NCI-H1930 (cell line): ENCODE data around the gene IGFL1.
"Not testable (repeated sequence)": the region's sequence is repeated elsewhere in the genome, so short reads cannot be mapped to it uniquely, and the experiment has no call there.

Experiments
- DNase-seq, 2 experiments: peaks; one replicate each; lab custom pipeline; 2025; lab: John Stamatoyannopoulos, UW

Gene IGFL1

GRCh38 chr19:46225558-46226004 lies 4.0 kb upstream of the IGFL1 start:
- no peak for DNase-seq

DNA sequence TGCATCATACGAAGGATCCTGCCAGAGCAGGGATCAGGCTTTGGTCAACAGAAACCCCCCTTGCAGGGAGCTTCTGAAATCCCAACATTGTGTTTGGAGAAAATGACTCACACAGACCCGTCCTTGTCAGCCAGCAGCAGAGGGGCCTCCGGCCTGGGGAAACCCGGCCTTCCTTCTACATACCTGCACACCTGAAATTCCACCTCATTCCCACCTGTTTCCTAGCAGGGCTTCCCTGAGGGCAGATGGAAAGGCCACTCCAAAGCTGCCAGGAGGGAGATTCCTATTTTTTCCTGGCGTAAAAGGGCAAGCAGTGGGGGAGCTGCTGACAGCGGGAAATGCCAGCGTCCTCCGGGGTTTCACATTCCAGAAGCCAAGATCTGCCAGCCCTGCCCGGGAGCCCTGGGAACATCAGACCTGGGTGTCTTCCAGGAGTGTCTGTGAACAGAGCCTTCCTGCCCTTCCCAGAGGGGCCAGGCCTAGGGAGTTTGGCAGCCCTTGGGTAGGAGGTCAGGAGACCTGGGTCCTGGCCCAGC lies 3.0 kb upstream of the IGFL1 start:
- no peak for DNase-seq

DNA sequence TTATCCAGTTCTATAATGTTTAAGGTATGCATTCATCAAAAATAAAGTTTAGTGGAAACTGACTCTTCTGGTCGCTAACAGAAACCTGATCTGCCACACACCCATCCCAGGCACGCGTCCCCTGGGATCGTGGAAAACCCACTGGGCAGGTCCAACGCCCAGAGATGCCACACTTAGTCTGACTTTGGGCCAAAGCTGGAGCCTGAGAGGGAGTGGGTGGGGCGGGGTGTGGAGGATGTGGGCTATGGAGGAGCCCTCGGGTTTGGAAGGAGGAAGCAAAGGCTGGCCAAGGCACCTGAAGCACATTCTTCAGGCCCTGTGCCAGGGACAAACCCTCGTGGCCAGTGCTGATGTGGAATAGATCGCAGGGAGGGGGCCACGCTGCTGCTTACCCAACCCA lies 2.5 kb downstream of the IGFL1 start:
- DNase-seq = no peak

DNA sequence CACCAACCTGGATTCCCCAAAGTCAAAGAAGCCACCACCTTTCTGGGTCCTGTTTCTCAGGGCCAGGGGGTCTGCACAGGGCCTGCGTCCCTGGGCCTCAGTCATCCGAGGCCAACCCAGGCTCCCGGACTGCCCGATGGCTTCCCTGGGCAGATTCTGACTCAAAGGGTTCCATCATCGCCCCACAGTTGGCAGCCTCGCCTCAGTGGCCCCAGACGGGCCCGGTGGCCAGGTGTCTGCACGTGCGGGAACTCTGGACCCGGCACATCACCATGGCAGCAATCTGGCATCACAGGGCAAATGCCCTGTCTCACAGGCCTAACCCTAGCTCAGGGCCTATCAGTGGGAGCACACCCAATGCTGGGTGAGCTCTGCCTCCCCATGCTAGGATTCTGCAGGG lies 2.9 kb downstream of the IGFL1 start:
- DNase-seq = no peak

DNA sequence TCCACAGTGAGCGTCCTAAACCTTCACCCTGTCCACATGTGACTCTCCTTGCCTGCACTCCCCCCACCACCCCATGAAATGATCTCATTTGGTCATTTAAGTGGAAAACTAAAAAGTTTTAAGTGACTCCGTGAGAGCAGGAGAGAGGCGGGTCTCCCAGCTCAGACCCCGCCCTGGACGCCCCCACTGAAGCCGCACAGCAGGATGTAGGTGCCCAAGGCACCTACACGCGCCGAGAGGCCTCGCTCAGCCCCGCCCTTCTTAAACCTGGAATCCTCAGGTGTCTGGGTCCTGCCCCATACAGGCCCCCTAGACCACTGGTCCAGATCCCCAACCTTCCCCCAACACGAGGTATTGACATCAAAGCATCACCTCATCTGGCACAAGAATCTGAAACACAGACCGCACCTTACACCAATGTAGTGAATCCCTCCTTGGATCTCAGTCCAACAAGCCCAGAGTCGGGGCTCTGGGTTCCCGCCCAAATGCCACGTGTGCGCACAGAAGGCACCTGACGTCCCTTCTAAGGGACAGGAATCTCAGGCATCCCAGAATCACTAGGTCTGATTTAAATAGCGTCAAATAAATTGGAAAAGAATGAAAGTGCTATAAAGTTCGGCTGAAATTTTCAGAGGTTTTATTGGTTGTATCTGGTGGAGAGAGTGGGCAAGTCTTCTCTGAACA lies 3.5 kb downstream of the IGFL1 start:
- no peak for DNase-seq

DNA sequence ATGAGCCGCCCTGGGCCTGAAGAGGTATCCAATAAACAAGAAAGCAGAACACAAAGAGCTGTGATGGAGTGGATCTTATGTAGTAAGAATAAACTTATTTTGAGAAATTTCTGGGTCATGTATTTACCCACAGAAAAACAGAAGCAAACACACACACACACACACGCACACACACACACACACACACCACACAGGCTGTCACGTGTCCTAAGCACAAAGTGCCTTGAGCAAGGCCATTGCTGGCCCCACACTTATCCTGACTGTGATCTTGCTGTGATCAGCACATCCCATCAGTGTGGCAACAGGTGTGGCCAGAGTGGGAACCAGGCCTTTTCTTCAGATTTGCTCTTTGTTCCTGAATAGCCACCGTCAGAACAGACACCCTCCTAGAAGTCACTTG lies 4.3 kb downstream of the IGFL1 start:
- DNase-seq = not testable (repeated sequence)

DNA sequence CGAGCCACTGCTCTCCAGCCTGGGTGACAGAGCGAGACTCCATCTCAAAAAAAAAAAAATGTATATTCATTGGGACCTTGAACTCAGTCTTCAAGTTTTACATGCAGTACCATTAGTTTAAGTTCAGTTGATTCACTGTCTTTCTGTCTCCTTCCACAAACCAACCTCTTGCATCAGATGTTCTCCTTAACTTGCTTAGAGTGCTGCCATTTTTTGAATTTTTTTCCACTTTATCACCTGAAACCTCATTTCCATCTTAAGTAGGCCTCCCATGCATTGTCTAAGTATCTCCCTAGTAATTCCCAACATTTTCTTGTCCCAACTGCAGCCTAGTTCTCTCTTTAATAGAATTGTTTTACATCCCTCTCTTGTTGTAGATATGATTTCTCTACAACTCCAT lies 8.6 kb downstream of the IGFL1 start:
- not testable (repeated sequence) for DNase-seq

DNA sequence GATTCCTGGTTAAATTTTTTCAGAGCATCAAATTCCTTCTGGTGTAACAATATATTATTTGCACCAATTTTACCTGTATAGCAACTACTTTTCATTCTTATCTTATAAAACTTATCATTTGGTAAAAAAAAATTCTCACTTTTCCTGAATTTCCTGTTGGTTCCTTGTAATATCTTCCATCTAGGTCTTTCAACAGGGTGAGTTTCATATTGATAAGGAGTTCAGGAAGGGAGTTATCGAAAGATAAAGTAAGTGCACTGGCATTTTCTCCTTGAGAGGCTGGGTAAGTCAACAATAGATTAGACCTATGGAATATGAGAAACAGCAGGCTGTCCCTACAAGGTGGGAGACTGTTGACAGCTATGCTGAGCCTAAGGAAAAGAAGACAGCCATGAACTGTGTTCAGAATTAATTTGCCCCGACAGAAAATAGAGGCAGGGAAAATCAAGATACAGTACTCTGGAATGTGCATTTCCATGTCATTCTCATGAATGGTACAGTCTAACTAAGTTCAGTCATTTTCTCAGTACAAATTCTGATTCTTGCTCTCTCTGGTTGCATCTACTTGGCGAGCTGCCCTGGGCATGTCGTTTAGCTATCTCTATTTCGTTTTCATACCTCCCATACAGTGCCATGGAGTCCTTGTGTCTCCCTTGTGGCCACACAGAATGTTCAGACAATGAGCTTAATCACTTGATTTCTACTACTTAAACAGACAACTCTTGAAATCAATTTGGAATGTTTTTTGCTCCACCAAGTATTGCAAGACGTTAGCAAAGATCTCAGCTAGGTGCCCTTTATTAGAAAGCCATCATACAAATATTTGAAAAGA lies 9.9 kb downstream of the IGFL1 start:
- DNase-seq = no peak

- DNase-seq = no peak
Observed at GRCh38 chr19:46240693-46241092, 11.2 kb downstream of the IGFL1 start.

GRCh38 chr19:46241626-46242025 lies 12.1 kb downstream of the IGFL1 start:
- DNase-seq = no peak

- DNase-seq = not testable (repeated sequence)
Observed at GRCh38 chr19:46243081-46243654, 13.6 kb downstream of the IGFL1 start.

- no peak for DNase-seq
Observed at GRCh38 chr19:46250076-46250735, 20.7 kb downstream of the IGFL1 start.

- no peak for DNase-seq
Observed at GRCh38 chr19:46251416-46251815, 21.9 kb downstream of the IGFL1 start.

DNA sequence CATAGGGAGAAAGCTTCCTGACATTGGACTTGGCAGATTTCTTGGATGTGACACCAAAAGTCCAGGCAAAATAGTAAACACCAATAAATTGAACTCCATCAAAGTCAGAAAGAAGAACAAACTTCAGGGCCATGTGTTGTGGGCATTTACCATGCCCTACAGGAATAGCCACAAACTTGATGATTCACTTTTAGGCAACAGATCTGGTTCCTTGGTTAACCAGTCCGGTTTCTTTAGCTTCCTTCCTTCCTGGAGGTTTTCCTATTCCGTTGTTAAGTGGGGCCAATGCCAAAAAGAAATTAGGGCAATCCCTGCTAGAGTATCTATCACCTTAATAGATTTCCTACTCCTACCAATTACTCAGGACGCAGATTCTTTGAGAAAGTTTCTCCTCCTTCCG lies 25.2 kb downstream of the IGFL1 start:
- no peak for DNase-seq

- DNase-seq = no peak
Observed at GRCh38 chr19:46256855-46257254, 27.3 kb downstream of the IGFL1 start.

DNA sequence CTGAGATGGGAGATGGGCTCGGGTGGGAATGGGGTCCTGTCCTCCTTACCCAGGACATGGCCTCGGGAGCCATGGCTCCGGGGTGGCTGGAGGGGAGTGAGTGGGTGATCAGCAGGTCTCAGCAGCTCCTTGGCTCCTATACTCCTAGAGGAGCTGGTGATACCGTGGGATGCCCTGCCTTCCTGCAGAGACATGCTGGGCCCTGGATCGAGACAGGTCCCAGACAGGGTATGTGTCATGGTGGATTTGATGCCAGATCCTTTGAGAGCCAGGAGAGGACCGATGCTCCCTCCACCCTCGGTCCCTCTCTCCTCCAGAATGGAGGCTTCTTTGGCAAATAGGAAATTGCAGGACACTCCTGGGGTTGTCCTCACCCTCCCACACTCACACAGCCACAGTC lies 32.0 kb downstream of the IGFL1 start:
- DNase-seq = not testable (repeated sequence)

DNA sequence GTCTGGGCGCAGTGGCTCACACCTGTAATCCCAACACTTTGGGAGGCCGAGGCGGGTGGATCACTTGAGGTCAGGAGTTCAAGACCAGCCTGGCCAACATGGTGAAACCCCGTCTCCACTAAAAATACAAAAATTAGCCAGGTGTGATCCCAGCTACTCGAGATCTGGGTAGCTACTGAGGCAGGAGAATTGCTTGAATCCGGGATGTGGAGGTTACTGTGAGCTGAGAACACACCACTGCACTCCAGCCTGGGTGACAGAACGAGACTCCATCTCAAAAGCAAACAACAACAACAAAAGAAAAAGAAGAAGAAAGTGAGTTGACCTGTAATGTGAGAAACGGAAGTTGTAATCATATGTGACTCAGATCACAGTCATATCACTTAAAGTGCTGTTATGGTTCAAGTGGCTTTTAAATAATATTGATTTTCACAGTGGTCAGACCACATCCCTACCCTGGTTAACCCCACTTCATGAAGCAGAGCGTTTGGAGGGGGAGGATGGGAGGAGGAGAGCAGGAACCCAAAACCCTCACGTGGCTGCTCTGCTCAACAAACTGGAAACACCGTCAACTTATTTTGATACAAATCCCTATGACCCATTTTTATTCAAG lies 33.2 kb downstream of the IGFL1 start:
- DNase-seq = not testable (repeated sequence)

DNA sequence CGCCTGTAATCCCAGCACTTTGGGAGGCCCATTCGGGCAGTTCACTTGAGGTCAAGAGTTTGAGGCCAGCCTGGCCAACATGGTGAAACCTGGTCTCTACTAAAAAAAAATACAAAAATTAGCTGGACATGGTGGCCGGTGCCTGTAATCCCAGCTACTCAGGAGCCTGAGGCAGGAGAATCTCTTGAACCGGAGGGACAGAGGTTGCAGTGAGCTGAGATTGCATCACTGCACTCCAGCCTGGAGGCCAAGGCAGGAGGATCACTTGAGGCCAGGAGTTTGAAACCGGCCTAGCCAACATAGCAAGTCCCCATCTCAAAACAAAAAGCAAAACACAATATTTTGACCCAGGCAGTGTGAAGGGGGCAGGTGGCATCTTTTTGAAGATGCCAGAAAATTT lies 35.3 kb downstream of the IGFL1 start:
- not testable (repeated sequence) for DNase-seq

DNA sequence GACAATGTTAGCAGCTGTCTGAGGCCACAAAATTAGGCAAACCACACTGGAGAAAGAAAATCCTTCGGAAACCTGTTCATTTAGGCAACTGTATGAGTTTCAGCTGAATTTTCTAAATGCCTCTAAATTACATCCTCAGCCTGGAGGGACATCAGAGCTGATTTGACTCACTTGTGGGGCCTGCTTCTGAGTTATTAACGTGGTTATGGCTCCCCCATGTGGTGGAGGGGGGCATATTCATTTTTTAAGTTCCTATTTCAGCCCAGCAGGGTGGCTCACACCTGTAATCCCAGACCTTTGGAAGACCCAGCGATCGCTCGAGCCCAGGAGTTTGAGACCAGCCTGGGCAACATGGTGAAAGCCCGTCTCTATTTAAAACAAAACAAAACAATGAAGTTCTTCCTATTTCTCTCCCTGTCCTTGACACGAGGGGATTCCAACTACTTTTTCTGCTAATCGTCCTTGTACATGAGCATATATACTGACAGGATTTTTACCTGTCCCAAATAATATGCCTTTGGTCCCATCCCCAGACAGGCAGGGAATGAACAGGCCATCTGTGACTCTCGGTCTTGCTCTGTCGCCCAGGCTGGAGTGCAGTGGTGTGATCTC lies 35.8 kb downstream of the IGFL1 start:
- DNase-seq = peak; percentile 66 to 83

DNA sequence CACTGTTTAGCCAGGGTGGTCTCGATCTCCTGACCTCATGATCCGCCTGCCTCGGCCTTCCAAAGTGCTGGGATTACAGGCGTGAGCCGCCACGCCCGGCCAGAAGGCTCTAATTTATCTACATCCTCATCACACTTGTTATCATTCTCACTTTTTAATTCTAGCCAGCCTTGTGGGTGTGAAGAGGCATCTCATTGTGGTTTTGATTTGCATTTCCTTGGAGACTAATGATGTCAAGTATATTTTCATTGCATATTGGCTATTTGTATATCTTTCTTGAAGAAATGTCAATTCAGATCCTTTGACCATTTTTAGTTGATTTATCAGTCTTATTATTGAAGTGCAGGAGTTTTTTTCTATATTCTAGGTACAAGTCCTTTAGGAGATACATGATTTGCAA lies 39.6 kb downstream of the IGFL1 start:
- no peak for DNase-seq

DNA sequence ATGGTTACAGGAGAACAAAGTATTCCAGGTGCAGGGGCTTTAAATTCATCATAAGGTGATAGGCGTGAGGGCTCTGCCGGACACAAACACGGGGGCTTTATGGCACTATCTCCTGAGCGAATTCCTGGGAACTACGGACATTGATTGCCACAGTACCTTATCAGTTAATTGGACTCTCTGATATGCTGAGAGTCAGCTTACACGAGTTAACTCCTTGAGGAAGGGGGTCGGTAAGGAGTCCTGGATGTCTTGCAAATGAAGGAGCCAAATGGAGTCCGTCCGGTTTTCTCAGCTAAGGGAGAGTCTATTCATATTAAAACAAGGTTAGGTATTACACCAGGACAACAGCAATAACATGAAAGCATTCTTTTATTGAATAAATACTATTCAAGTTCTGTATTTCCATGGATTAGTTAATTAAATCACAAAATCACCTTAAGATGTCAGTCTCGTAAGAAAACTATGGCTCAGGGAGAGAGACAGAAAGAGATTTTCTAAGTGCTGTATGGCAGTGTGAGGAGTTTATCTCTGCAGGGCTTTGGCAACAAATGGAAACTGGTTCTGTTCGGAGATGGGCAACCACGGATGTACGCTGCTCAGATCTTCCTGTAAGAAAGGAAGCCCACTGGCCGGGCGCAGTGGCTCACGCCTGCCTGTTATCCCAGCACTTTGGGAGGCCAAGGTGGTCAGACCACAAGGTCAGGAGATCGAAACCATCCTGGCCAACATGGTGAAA lies 41.1 kb downstream of the IGFL1 start:
- no peak for DNase-seq
